Measurements from ENCODE around the gene TRPM8. TPM values are rescaled to one million over a fixed set of nuclear protein-coding genes. Genes with fewer than 3 reads are reported as not detected.

Gene TRPM8
- total RNA-seq, 4 donors from 2014 or later = 0.35 TPM; not detected in 3

DNA sequence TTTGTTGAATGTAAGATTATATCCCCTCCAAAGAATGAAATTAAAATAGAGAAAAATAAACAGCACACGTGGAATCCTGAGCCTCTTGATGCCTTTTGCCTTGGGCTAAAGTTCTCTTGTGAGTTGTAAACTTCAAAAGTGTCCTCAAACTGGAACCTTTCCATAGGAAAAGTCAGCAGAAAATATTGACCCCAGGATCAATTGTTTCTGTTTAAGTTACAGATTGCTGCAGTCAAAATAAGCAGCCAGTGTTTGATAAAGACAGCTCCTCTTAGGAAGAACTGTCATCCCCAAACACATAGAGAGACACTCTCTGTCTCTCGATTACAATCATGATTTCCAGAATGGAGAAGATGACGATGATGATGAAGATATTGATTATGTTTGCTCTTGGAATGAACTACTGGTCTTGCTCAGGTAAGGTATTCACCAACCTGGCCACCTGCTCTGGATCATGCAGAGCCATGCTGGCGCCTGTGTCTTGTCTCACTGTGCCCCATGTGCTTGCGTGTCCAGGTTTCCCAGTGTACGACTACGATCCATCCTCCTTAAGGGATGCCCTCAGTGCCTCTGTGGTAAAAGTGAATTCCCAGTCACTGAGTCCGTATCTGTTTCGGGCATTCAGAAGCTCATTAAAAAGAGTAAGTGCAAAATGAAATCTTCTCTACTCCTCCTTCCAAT lies 133.4 kb downstream of the TRPM8 start, which contains the start of gene SPP2:
SPP2 (plus strand) TSS at position 248 of the 681 bp plus-strand sequence; CDS start at position 333, 85 bp downstream.
- Histone ChIP-seq H3K9me3 (no peaks in the 10 kb centered on the region), H3K27ac (no peak within 1 kb of the TSS), H3K36me3 (no peaks in the 10 kb centered on the region), H3K27me3 (no peaks in the 10 kb centered on the region), H3K4me1 (no peaks in the 10 kb centered on the region), H3K4me3 (no peak within 1 kb of the TSS)
- intact Hi-C loops (cut with DNase I; ENCODE audit: low total_unique reads) = no loop called here
- no peak for DNase-seq
- TF ChIP-seq, protein P1, sequence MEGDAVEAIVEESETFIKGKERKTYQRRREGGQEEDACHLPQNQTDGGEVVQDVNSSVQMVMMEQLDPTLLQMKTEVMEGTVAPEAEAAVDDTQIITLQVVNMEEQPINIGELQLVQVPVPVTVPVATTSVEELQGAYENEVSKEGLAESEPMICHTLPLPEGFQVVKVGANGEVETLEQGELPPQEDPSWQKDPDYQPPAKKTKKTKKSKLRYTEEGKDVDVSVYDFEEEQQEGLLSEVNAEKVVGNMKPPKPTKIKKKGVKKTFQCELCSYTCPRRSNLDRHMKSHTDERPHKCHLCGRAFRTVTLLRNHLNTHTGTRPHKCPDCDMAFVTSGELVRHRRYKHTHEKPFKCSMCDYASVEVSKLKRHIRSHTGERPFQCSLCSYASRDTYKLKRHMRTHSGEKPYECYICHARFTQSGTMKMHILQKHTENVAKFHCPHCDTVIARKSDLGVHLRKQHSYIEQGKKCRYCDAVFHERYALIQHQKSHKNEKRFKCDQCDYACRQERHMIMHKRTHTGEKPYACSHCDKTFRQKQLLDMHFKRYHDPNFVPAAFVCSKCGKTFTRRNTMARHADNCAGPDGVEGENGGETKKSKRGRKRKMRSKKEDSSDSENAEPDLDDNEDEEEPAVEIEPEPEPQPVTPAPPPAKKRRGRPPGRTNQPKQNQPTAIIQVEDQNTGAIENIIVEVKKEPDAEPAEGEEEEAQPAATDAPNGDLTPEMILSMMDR (IDR thresholded peaks at IDR 0.05) = no peak
- TF ChIP-seq POLR2A (IDR thresholded peaks at IDR 0.05) = no peak

DNA sequence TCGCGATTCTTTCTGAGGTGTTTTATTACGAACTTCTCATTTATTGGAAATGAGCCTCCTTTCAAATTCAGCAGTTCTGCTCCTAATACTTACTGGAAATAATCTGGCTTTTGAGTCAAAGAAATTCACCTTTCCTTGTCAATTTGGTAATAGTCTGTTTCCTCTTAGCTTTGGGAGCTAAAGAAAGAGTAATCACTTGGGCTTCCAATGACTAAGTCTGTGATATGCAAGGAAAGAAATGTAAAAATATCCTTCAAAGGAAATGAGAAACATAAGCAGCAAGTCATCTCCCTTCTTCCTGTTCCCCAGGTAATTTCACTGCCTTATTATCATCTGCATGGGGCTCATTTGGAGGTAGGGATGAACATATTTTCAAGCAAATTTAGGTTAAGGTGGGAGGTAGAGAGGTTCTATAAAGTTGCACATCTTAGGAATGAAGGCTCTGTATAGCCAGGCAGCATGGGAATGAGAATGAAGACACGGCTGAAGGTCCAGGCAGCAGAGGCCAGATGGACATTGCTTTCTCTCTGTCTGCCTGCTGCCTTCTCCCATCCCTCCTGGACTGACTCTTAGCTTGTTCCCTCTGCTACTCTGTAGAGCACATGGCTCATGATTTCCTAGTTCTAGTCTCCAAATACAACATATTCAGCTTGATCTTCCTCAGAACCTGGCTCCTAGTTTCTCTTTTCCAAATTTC lies 134.3 kb downstream of the TRPM8 start:
- Histone ChIP-seq H3K27ac (no peak overlapping the region), H3K27me3 (no peaks in the 10 kb centered on the region), H3K36me3 (no peaks in the 10 kb centered on the region), H3K4me1 (no peaks in the 10 kb centered on the region), H3K4me3 (no peak overlapping the region), H3K9me3 (no peaks in the 10 kb centered on the region)
- intact Hi-C loops (cut with DNase I; ENCODE audit: low total_unique reads) = no loop called here
- no peak for DNase-seq
- TF ChIP-seq, protein P1 (IDR thresholded peaks at IDR 0.05) = no peak
- TF ChIP-seq POLR2A (IDR thresholded peaks at IDR 0.05) = no peak

DNA sequence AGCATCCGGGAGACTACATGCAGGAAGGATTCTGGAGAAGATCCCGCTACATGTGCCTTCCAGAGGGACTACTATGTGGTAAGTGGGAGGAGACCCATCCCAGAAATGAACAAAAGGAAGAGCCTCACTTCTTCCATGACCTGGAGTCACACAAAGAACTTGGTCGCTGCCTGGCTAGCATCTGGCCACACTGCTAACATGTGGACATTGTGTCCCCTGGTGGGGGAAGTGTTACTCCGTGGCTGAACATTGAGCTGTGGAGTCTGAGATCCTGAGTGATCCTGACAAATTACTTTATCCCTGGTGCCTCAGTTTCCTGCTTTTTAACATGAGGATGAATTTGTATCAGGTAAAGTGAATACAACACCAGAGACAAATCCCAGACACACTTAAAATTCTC lies 141.7 kb downstream of the TRPM8 start:
- intact Hi-C loops (cut with DNase I; ENCODE audit: low total_unique reads) = no loop called here
- no peaks in the 10 kb centered on the region for H3K9me3 ChIP-seq

DNA sequence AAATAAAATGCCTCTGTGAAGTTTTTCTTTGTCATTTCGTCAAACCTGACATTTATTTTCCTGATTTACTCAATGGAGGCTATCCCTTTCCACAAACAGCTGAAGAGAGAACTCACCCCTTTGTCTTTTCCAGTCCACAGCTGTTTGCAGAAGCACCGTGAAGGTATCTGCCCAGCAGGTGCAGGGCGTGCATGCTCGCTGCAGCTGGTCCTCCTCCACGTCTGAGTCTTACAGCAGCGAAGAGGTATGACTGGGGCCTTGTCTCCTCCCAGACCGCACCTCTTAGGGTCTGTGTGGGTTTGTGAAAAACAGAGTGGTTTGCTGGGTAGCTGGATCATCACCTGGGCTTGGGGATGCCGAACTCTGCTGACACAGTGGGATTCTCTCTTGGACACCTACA lies 143.1 kb downstream of the TRPM8 start:
- H3K36me3 ChIP-seq = no peaks in the 10 kb centered on the region
- TF ChIP-seq, protein P1 (IDR thresholded peaks at IDR 0.05) = no peak
- TF ChIP-seq POLR2A (IDR thresholded peaks at IDR 0.05) = no peak
- H3K4me1 ChIP-seq = no peaks in the 10 kb centered on the region
- no peaks in the 10 kb centered on the region for H3K27me3 ChIP-seq
- no peak overlapping the region for H3K27ac ChIP-seq
- no peak for DNase-seq
- intact Hi-C loops (cut with DNase I; ENCODE audit: low total_unique reads) = no loop called here
- H3K4me3 ChIP-seq = no peak overlapping the region
- H3K9me3 ChIP-seq = no peaks in the 10 kb centered on the region

More for the DNA sequence above, 141.7 kb downstream of the TRPM8 start:
- DNase-seq = no peak
- TF ChIP-seq, protein P1 (IDR thresholded peaks at IDR 0.05) = no peak
- TF ChIP-seq POLR2A (IDR thresholded peaks at IDR 0.05) = no peak
- Histone ChIP-seq H3K36me3 (no peaks in the 10 kb centered on the region), H3K4me3 (no peak overlapping the region), H3K4me1 (no peaks in the 10 kb centered on the region), H3K27me3 (no peaks in the 10 kb centered on the region), H3K27ac (no peak overlapping the region)

DNA sequence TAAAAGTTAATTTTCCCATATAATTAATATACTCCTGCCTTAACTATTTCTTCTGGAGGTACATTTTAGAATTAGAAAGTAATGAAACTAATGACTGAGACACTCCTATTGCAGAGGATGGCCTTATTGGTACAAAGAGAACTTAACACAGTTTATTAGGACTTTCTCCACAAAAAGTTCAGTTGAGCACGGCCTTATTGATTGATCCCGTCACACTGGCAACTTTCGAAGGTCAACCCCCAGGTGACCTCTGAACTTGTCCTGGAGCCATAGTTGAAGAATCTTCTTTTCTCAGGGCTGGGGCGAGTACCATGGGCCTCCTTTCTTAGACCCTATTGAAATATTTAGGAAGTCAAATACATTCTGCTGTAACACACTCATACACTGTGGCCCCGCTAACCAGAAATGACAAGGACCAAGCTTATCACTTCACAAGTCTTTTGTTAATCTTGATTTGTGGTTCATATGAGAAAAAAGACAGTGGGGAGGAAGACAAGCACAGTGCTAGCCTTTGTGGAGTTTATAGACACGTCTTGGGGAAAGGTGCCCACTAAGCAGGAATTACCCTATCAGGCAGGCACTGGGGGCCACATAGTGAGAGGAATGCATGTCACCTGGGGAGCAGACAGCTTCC lies 144.6 kb downstream of the TRPM8 start:
- Histone ChIP-seq H3K36me3 (no peaks in the 10 kb centered on the region), H3K4me3 (no peak overlapping the region), H3K27me3 (no peaks in the 10 kb centered on the region), H3K4me1 (no peaks in the 10 kb centered on the region), H3K9me3 (no peaks in the 10 kb centered on the region), H3K27ac (no peak overlapping the region)
- TF ChIP-seq, protein P1 (IDR thresholded peaks at IDR 0.05) = no peak
- TF ChIP-seq POLR2A (IDR thresholded peaks at IDR 0.05) = no peak
- intact Hi-C loops (cut with DNase I; ENCODE audit: low total_unique reads) = no loop called here
- no peak for DNase-seq

Data from uterus (tissue), 4 donors.